ENCODE measurements around the gene COL4A1.

The COL4A1 gene

DNA sequence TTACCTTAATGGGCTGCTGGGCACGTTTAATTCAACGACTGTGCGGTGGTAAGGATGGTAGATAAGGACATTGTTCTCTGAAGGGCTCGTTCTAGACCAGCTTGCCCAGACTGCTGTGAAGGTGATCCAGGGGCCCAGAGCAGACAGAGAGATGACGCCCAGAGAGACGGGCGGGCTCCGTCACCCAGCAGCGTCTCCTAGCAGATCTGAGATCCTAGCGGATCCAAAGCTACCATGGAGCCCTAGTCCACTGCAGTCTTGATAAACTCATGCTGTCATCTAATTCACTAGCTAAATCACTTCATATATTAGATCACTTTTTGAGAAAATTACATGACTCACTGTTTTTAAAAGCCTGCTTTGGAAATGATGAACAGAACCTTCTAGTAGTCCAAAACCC is 21.6 kb upstream of the COL4A1 start:
- Histone ChIP-seq H3K14ac (ENCODE audit: low read length) (no peak overlapping the region), H4K91ac (ENCODE audit: low read depth, low read length, poor library complexity) (no peak overlapping the region), H2BK120ac (ENCODE audit: low read depth, low read length) (no peak overlapping the region), H2BK5ac (ENCODE audit: low read length) (no peak overlapping the region), H3K4ac (ENCODE audit: low read length) (no peak overlapping the region), H3K27me3 (ENCODE audit: control insufficient read depth in 3 of 3, insufficient read depth in 3 of 3, low read depth in 1 of 3, low read length in 3 of 3) (no peaks in the 10 kb centered on the region), H3K18ac (ENCODE audit: low read length) (no peak overlapping the region), H2AK5ac (ENCODE audit: low read depth, low read length) (no peak overlapping the region), H3K4me1 (ENCODE audit: control insufficient read depth in 2 of 2, insufficient read depth in 1 of 2, low read depth in 1 of 2, low read length in 2 of 2) (peaks cover 2 to 20% of the 10 kb centered on the region in 2 donors), H2BK15ac (ENCODE audit: low read length) (no peak overlapping the region), H3K4me2 (ENCODE audit: insufficient read depth, low read length, poor library complexity, severe bottlenecking) (no peak overlapping the region), H4K8ac (ENCODE audit: low read depth, low read length) (no peak overlapping the region), H3K4me3 (ENCODE audit: low read length in 2 of 2) (no peak overlapping the region), H3K9ac (ENCODE audit: low read depth, low read length, poor library complexity) (no peak overlapping the region), H3K79me1 (ENCODE audit: low read depth, low read length) (peaks cover 11% of the 10 kb centered on the region), H3K23ac (ENCODE audit: low read depth, low read length, poor library complexity) (no peak overlapping the region), H3K36me3 (replicated peaks in 1 of 2; ENCODE audit: control insufficient read depth in 2 of 2, insufficient read depth in 2 of 2, low read length in 2 of 2) (peaks cover 2 to 61% of the 10 kb centered on the region in 2 donors), H3K9me3 (replicated peaks in 1 of 2; ENCODE audit: control insufficient read depth in 2 of 2, insufficient read depth in 1 of 2, low read depth in 1 of 2, low read length in 2 of 2) (peaks cover 0 to 12% of the 10 kb centered on the region in 2 donors), H2AFZ (ENCODE audit: low read length) (no peak overlapping the region), H2BK12ac (ENCODE audit: low read length) (no peak overlapping the region), H3K27ac (replicated peaks; ENCODE audit: low read length) (no peak overlapping the region)
- WGBS, 2 donors (ENCODE audit: extremely low coverage in 2 of 2, insufficient read length in 2 of 2, insufficient replicate concordance in 1 of 2) = no CpG with 5 or more reads among the region's 10 CpGs
- no peak for DNase-seq (ENCODE audit: low spot score)

DNA sequence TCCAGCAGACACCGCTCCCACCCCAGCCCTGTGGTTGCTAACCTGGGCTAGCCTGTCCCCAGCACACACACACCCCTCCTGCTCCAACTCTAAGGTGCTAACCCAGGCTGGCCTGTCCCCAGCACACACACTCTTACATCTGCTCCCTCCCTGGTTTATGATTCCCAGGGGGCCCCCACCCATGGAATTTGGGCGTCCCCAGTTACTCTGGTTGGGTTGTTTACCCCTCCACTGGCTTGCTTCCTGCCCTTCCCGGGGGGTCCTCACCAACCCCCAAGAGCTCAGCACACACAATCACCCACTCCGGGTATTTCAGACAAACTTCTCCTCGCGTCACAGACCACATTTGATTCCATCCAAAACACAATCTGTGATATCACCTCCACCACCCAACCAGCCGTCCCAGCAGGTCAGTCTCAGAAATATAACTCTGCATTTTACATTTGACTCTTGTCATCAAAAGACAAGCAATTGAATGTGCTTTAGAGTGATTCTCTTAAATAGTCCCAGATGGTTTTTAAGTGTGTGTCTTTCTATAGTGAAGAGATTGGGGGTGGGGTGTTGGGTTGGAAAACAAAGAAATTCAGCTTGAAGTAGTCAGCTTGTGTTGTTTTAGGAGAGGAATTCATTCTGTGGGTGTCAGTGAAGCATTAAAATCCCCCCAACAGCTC is 20.2 kb upstream of the COL4A1 start:
- H3K4ac ChIP-seq (ENCODE audit: low read length) = no peak overlapping the region
- H3K18ac ChIP-seq (ENCODE audit: low read length) = no peak overlapping the region
- H3K23ac ChIP-seq (ENCODE audit: low read depth, low read length, poor library complexity) = no peak overlapping the region
- H4K91ac ChIP-seq (ENCODE audit: low read depth, low read length, poor library complexity) = no peak overlapping the region
- H3K4me2 ChIP-seq (ENCODE audit: insufficient read depth, low read length, poor library complexity, severe bottlenecking) = no peak overlapping the region
- H3K4me3 ChIP-seq (ENCODE audit: low read length in 2 of 2) = no peak overlapping the region
- H3K27me3 ChIP-seq (ENCODE audit: control insufficient read depth in 3 of 3, insufficient read depth in 3 of 3, low read depth in 1 of 3, low read length in 3 of 3) = no peaks in the 10 kb centered on the region
- no CpG with 5 or more reads among the region's 7 CpGs for WGBS, 2 donors (ENCODE audit: extremely low coverage in 2 of 2, insufficient read length in 2 of 2, insufficient replicate concordance in 1 of 2)
- peaks cover 2 to 20% of the 10 kb centered on the region in 2 donors for H3K4me1 ChIP-seq (ENCODE audit: control insufficient read depth in 2 of 2, insufficient read depth in 1 of 2, low read depth in 1 of 2, low read length in 2 of 2)
- no peak overlapping the region for H2BK5ac ChIP-seq (ENCODE audit: low read length)
- H3K14ac ChIP-seq (ENCODE audit: low read length) = no peak overlapping the region
- DNase-seq (ENCODE audit: low spot score) = no peak
- H3K36me3 ChIP-seq (replicated peaks in 1 of 2; ENCODE audit: control insufficient read depth in 2 of 2, insufficient read depth in 2 of 2, low read length in 2 of 2) = peaks cover 0 to 52% of the 10 kb centered on the region in 2 donors
- H2BK15ac ChIP-seq (ENCODE audit: low read length) = no peak overlapping the region
- peaks cover 0 to 14% of the 10 kb centered on the region in 2 donors for H3K9me3 ChIP-seq (replicated peaks in 1 of 2; ENCODE audit: control insufficient read depth in 2 of 2, insufficient read depth in 1 of 2, low read depth in 1 of 2, low read length in 2 of 2)
- H3K27ac ChIP-seq (replicated peaks; ENCODE audit: low read length) = no peak overlapping the region
- no peak overlapping the region for H2AFZ ChIP-seq (ENCODE audit: low read length)
- no peak overlapping the region for H3K9ac ChIP-seq (ENCODE audit: low read depth, low read length, poor library complexity)
- H3K79me1 ChIP-seq (ENCODE audit: low read depth, low read length) = peaks cover 6% of the 10 kb centered on the region
- H2BK12ac ChIP-seq (ENCODE audit: low read length) = no peak overlapping the region
- no peak overlapping the region for H4K8ac ChIP-seq (ENCODE audit: low read depth, low read length)
- H2BK120ac ChIP-seq (ENCODE audit: low read depth, low read length) = no peak overlapping the region
- no peak overlapping the region for H2AK5ac ChIP-seq (ENCODE audit: low read depth, low read length)

DNA sequence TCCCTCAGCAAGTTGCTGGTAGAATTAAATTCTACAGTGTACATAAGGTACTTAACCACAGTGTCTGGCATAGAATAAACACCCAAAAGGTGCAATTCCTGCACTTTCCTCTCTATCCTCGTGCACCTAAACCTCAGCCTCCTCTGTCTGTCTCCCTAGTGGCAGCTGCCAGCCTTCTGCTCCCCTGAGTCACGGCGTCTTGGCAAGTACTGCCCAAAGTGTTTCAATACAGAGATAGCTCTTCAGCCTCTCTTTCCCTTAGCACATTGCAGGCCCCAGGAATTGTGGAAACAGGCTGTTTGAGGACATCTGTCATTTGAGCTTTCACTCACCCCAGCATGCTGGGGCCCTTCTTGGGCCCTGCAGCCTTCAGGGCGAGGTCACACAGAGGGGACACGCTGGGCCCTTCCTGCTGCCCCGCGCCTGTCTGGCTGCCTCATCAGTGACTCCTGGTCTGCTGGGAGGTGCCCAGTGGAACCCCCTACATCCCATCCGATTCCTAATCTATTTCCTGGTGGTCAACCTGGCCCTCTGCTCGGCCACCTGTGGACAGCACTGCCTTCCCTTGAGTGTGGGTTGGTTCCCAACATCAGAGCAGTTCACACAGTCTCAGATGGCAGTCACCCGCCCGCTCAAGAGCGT is 19.4 kb upstream of the COL4A1 start:
- Histone ChIP-seq H2AFZ (ENCODE audit: low read length) (no peak overlapping the region), H3K36me3 (replicated peaks in 1 of 2; ENCODE audit: control insufficient read depth in 2 of 2, insufficient read depth in 2 of 2, low read length in 2 of 2) (peaks cover 0 to 54% of the 10 kb centered on the region in 2 donors), H2BK12ac (ENCODE audit: low read length) (peak overlapping the region; percentile 41), H3K79me1 (ENCODE audit: low read depth, low read length) (peaks cover 9% of the 10 kb centered on the region), H3K4me2 (ENCODE audit: insufficient read depth, low read length, poor library complexity, severe bottlenecking) (no peak overlapping the region), H2BK5ac (ENCODE audit: low read length) (no peak overlapping the region), H4K91ac (ENCODE audit: low read depth, low read length, poor library complexity) (no peak overlapping the region), H2BK15ac (ENCODE audit: low read length) (no peak overlapping the region), H3K18ac (ENCODE audit: low read length) (peak overlapping the region; percentile 64), H3K4ac (ENCODE audit: low read length) (no peak overlapping the region), H2AK5ac (ENCODE audit: low read depth, low read length) (peak overlapping the region; percentile 37), H3K4me1 (ENCODE audit: control insufficient read depth in 2 of 2, insufficient read depth in 1 of 2, low read depth in 1 of 2, low read length in 2 of 2) (peaks cover 2 to 20% of the 10 kb centered on the region in 2 donors), H3K14ac (ENCODE audit: low read length) (no peak overlapping the region), H3K27ac (replicated peaks; ENCODE audit: low read length) (no peak overlapping the region), H3K27me3 (ENCODE audit: control insufficient read depth in 3 of 3, insufficient read depth in 3 of 3, low read depth in 1 of 3, low read length in 3 of 3) (no peaks in the 10 kb centered on the region), H4K8ac (ENCODE audit: low read depth, low read length) (no peak overlapping the region), H3K4me3 (ENCODE audit: low read length in 2 of 2) (no peak overlapping the region), H2BK120ac (ENCODE audit: low read depth, low read length) (no peak overlapping the region), H3K23ac (ENCODE audit: low read depth, low read length, poor library complexity) (no peak overlapping the region), H3K9me3 (replicated peaks in 1 of 2; ENCODE audit: control insufficient read depth in 2 of 2, insufficient read depth in 1 of 2, low read depth in 1 of 2, low read length in 2 of 2) (peaks cover 0 to 19% of the 10 kb centered on the region in 2 donors), H3K9ac (ENCODE audit: low read depth, low read length, poor library complexity) (peak overlapping the region; percentile 65)
- WGBS, 2 donors (ENCODE audit: extremely low coverage in 2 of 2, insufficient read length in 2 of 2, insufficient replicate concordance in 1 of 2) = no CpG with 5 or more reads among the region's 12 CpGs
- DNase-seq (ENCODE audit: low spot score) = no peak

DNA sequence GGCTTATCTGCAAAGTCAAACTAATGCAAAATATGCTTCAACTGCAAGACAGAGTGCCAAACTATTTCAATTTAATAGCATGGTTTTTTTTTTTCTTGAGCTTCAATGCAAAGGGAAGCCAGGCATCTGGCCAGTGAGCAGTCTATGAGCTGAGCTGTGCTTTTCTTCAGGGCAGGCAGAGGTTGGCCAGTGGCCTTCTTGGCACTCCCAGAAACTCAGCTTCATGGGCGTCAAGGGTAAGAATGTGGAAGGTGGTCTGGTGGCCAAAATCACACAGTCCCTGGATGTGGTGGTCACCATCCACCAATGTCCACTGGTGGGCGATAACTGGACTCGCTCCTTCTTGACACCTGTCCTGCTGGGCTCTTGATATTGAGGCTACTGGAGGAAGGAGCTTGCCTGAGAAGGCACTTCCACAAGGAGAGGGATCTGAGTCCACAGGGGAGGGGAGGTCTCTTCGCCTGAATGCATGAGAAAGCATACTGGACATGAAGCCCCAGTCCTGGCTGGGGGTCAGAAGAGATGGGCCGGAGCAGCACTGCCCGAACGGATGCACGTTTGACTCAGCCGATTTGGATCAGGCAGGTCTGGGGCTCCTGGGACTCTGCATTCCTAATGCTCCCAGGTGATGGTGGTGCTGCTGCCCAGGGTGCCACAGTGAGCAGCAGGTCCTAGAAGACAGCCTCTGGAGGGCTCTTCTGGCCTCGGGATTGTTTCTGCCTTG is 17.2 kb upstream of the COL4A1 start:
- no peak overlapping the region for H4K91ac ChIP-seq (ENCODE audit: low read depth, low read length, poor library complexity)
- H3K4ac ChIP-seq (ENCODE audit: low read length) = no peak overlapping the region
- no peak overlapping the region for H3K27ac ChIP-seq (replicated peaks; ENCODE audit: low read length)
- WGBS, 2 donors (ENCODE audit: extremely low coverage in 2 of 2, insufficient read length in 2 of 2, insufficient replicate concordance in 1 of 2) = no CpG with 5 or more reads among the region's 10 CpGs
- H4K8ac ChIP-seq (ENCODE audit: low read depth, low read length) = no peak overlapping the region
- H2BK12ac ChIP-seq (ENCODE audit: low read length) = no peak overlapping the region
- peaks cover 0 to 13% of the 10 kb centered on the region in 2 donors for H3K9me3 ChIP-seq (replicated peaks in 1 of 2; ENCODE audit: control insufficient read depth in 2 of 2, insufficient read depth in 1 of 2, low read depth in 1 of 2, low read length in 2 of 2)
- H3K27me3 ChIP-seq (ENCODE audit: control insufficient read depth in 3 of 3, insufficient read depth in 3 of 3, low read depth in 1 of 3, low read length in 3 of 3) = no peaks in the 10 kb centered on the region
- H3K79me1 ChIP-seq (ENCODE audit: low read depth, low read length) = peaks cover 11% of the 10 kb centered on the region
- no peak for DNase-seq (ENCODE audit: low spot score)
- H2AFZ ChIP-seq (ENCODE audit: low read length) = no peak overlapping the region
- no peak overlapping the region for H3K14ac ChIP-seq (ENCODE audit: low read length)
- H3K4me1 ChIP-seq (ENCODE audit: control insufficient read depth in 2 of 2, insufficient read depth in 1 of 2, low read depth in 1 of 2, low read length in 2 of 2) = peaks cover 2 to 15% of the 10 kb centered on the region in 2 donors
- H2BK15ac ChIP-seq (ENCODE audit: low read length) = no peak overlapping the region
- H2BK5ac ChIP-seq (ENCODE audit: low read length) = no peak overlapping the region
- no peak overlapping the region for H2BK120ac ChIP-seq (ENCODE audit: low read depth, low read length)
- H3K18ac ChIP-seq (ENCODE audit: low read length) = no peak overlapping the region
- peaks cover 0 to 35% of the 10 kb centered on the region in 2 donors for H3K36me3 ChIP-seq (replicated peaks in 1 of 2; ENCODE audit: control insufficient read depth in 2 of 2, insufficient read depth in 2 of 2, low read length in 2 of 2)
- H2AK5ac ChIP-seq (ENCODE audit: low read depth, low read length) = no peak overlapping the region
- no peak overlapping the region for H3K4me2 ChIP-seq (ENCODE audit: insufficient read depth, low read length, poor library complexity, severe bottlenecking)
- H3K4me3 ChIP-seq (ENCODE audit: low read length in 2 of 2) = no peak overlapping the region
- H3K9ac ChIP-seq (ENCODE audit: low read depth, low read length, poor library complexity) = no peak overlapping the region
- no peak overlapping the region for H3K23ac ChIP-seq (ENCODE audit: low read depth, low read length, poor library complexity)

All from neuronal stem cell (in vitro differentiated cells).